Measurements from ENCODE around the gene AP1S1.

The AP1S1 gene

GRCh38 chr7:101156866-101157589 is 2.8 kb downstream of the AP1S1 start:
- intact Hi-C loops (cut with DNase I; ENCODE audit: low total_unique reads), result no loop called here
- Histone ChIP-seq H3K4me3 (no peak overlapping the region), H3K9me3 (no peaks in the 10 kb centered on the region), H3K36me3 (peaks cover 33 to 42% (median 36%) of the 10 kb centered on the region in 3 donors), H3K27ac (no peak overlapping the region), H3K27me3 (peaks cover 0 to 43% of the 10 kb centered on the region in 2 donors), H3K4me1 (peaks cover 0 to 18% (median 9%) of the 10 kb centered on the region in 4 donors)
- no peak for DNase-seq
- no peak for TF ChIP-seq CTCF (IDR thresholded peaks at IDR 0.05)

GRCh38 chr7:101159696-101160674 is 5.7 kb downstream of the AP1S1 start:
- intact Hi-C loops (cut with DNase I; ENCODE audit: low total_unique reads), result loop anchor here (10.0 kb wide), 1 partner anchor 265 kb away; the partner anchor contains the start of gene ACHE
- no peak overlapping the region for H3K4me3 ChIP-seq
- no peak for TF ChIP-seq CTCF (IDR thresholded peaks at IDR 0.05)
- peaks cover 5 to 72% of the 10 kb centered on the region in 2 donors for H3K27me3 ChIP-seq
- H3K4me1 ChIP-seq, result peaks cover 0 to 36% (median 29%) of the 10 kb centered on the region in 4 donors
- DNase-seq, result no peak
- peaks cover 33 to 42% (median 36%) of the 10 kb centered on the region in 3 donors for H3K36me3 ChIP-seq
- no peak overlapping the region for H3K27ac ChIP-seq
- no peaks in the 10 kb centered on the region for H3K9me3 ChIP-seq

GRCh38 chr7:101160910-101161309 is 6.6 kb downstream of the AP1S1 start:
- TF ChIP-seq CTCF (IDR thresholded peaks at IDR 0.05), result no peak
- Histone ChIP-seq H3K36me3 (peaks cover 33 to 42% (median 36%) of the 10 kb centered on the region in 3 donors), H3K27ac (no peak overlapping the region), H3K4me1 (peaks cover 0 to 39% (median 33%) of the 10 kb centered on the region in 4 donors), H3K9me3 (no peaks in the 10 kb centered on the region), H3K27me3 (peaks cover 5 to 81% of the 10 kb centered on the region in 2 donors), H3K4me3 (no peak overlapping the region)
- no peak for DNase-seq
- intact Hi-C loops (cut with DNase I; ENCODE audit: low total_unique reads), result loop anchor here (10.0 kb wide), 1 partner anchor 266 kb away; the partner anchor contains the start of gene ACHE

GRCh38 chr7:101161692-101162471 is 7.6 kb downstream of the AP1S1 start:
- Histone ChIP-seq H3K36me3 (peaks cover 33 to 41% (median 36%) of the 10 kb centered on the region in 3 donors), H3K4me1 (peaks cover 0 to 40% (median 36%) of the 10 kb centered on the region in 4 donors), H3K27ac (no peak overlapping the region), H3K4me3 (no peak overlapping the region), H3K27me3 (peaks cover 5 to 91% of the 10 kb centered on the region in 2 donors), H3K9me3 (no peaks in the 10 kb centered on the region)
- DNase-seq, result no peak
- TF ChIP-seq CTCF (IDR thresholded peaks at IDR 0.05), result no peak
- intact Hi-C loops (cut with DNase I; ENCODE audit: low total_unique reads), result loop anchor here (10.0 kb wide), 1 partner anchor 267 kb away; the partner anchor contains the start of gene ACHE

All from tibial artery (tissue), 4 donors.